Neutrophil (primary cell): ENCODE measurements around the gene PAXX.

Experiments
- H3K27ac ChIP-seq: fragments of 200-600 bp; sonication (generic); 2 replicates; pipeline ENCODE4 v1.5.1; 2016; ENCODE audit warnings: mild to moderate bottlenecking, moderate library complexity
- H3K27me3 ChIP-seq: fragments of 200-600 bp; sonication (generic); 2 replicates; pipeline ENCODE4 v1.6.0; 2016; ENCODE audit warnings: mild to moderate bottlenecking
- H3K36me3 ChIP-seq: fragments of 200-600 bp; sonication (generic); 2 replicates; pipeline ENCODE4 v1.5.1; 2017
- H3K4me1 ChIP-seq, 2 experiments: fragments of 200-600 bp in 1 of 2; sonication (generic) in 1 of 2; 1 replicate in 1 of 2; 2 replicates in 1 of 2; pipeline versions ENCODE4 v1.5.1 to v1.6.1; 2013 to 2016; ENCODE audit warnings: low read depth in 1 of 2, low read length in 1 of 2, mild to moderate bottlenecking in 1 of 2, moderate library complexity in 1 of 2; ENCODE audit not compliant: control insufficient read depth in 1 of 2, insufficient read depth in 1 of 2
- H3K4me3 ChIP-seq, 2 experiments: fragments of 200-600 bp in 1 of 2; sonication (generic) in 1 of 2; 1 replicate in 1 of 2; 2 replicates in 1 of 2; pipeline ENCODE4 v1.5.1; 2013 to 2016; ENCODE audit warnings: low read depth in 1 of 2, low read length in 1 of 2, mild to moderate bottlenecking in 1 of 2, moderate library complexity in 1 of 2
- H3K9me3 ChIP-seq: fragments of 200-600 bp; sonication (generic); 2 replicates; pipeline ENCODE4 v1.5.1; 2016
- CTCF ChIP-seq: fragments of 200-600 bp; sonication (generic); IDR thresholded peaks from 2 replicates; pipeline ENCODE4 v1.5.1; 2016; ENCODE audit warnings: antibody characterized with exemption

Gene PAXX

GRCh38 chr9:136984464-136985026 is 7.7 kb upstream of the PAXX start:
- Histone ChIP-seq H3K4me1 (no peaks in the 10 kb centered on the region), H3K27me3 (peaks cover 97% of the 10 kb centered on the region), H3K27ac (no peak overlapping the region), H3K4me3 (no peak overlapping the region), H3K9me3 (no peaks in the 10 kb centered on the region), H3K36me3 (no peaks in the 10 kb centered on the region)
- no peak for TF ChIP-seq CTCF

GRCh38 chr9:136985027-136985602 is 7.1 kb upstream of the PAXX start:
- Histone ChIP-seq H3K36me3 (no peaks in the 10 kb centered on the region), H3K27me3 (peaks cover 97% of the 10 kb centered on the region), H3K27ac (no peak overlapping the region), H3K4me3 (no peak overlapping the region), H3K4me1 (no peaks in the 10 kb centered on the region), H3K9me3 (no peaks in the 10 kb centered on the region)
- TF ChIP-seq CTCF, result no peak

- Histone ChIP-seq H3K4me1 (no peaks in the 10 kb centered on the region), H3K4me3 (no peak overlapping the region), H3K36me3 (no peaks in the 10 kb centered on the region), H3K27ac (no peak overlapping the region), H3K9me3 (no peaks in the 10 kb centered on the region), H3K27me3 (peaks cover 98% of the 10 kb centered on the region)
- TF ChIP-seq CTCF, result no peak
These were observed 6.4 kb upstream of the PAXX start for GRCh38 chr9:136985853-136986252.

- Histone ChIP-seq H3K9me3 (no peaks in the 10 kb centered on the region), H3K4me3 (no peak overlapping the region), H3K27me3 (peaks cover 72% of the 10 kb centered on the region), H3K36me3 (no peaks in the 10 kb centered on the region), H3K27ac (no peak overlapping the region), H3K4me1 (peaks cover 17 to 24% of the 10 kb centered on the region in 2 experiments)
- no peak for TF ChIP-seq CTCF
These were observed 3.4 kb upstream of the PAXX start for GRCh38 chr9:136988872-136989271.

GRCh38 chr9:136990242-136990911 is 1.8 kb upstream of the PAXX start:
- no peak for TF ChIP-seq CTCF
- Histone ChIP-seq H3K27ac (peak overlapping the region; percentile 94), H3K36me3 (no peaks in the 10 kb centered on the region), H3K4me3 (no peak overlapping the region), H3K9me3 (no peaks in the 10 kb centered on the region), H3K27me3 (peaks cover 72% of the 10 kb centered on the region), H3K4me1 (peaks cover 17 to 38% of the 10 kb centered on the region in 2 experiments)
